Measurements from ENCODE around the gene FARS2. TPM values are rescaled to one million over a fixed set of nuclear protein-coding genes. Genes with fewer than 3 reads are reported as not detected.

The FARS2 gene
- total RNA-seq, 1 experiment from 2014 or later = 13.8 TPM

DNA sequence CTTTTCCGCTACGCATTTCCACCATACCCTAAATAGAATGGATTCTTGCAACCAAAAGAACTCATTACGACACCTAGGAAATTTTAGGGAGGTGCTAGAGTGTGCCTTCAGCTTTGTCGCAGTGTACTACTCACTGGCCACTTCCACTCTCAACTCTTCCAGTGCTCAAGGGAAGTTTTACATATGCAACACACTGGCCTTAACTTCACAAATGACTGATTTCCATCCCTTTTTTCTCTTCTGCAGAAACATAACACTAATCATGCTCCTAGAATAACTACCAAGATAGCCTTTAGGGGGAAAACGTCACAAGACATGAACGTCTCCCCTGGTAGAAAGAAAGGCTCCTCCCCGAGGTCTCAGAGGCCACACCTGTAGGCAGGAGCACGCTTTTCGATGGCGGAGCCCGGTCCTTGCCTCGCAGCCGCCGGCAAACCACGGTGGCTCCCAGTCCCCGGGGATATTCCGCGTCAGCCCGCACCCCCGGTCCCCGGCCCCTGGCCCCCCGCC lies 1.1 kb upstream of the FARS2 start:
- H2AFZ ChIP-seq (ENCODE audit: low read depth, low read length, poor library complexity, severe bottlenecking) = no peak overlapping the region
- ATAC-seq = peak; percentile 81
- peak overlapping the region; percentile 77 to 92 for H3K4me3 ChIP-seq (replicated peaks in 1 of 2; ENCODE audit: low read depth in 1 of 2, low read length in 2 of 2)
- ChIA-PET RAD21 (ENCODE audit: low non-redundant PET in 1 of 2, low total read pairs in 2 of 2, uncharacterized antibody in 2 of 2, unreplicated experiment in 2 of 2) (interaction anchor here in 1 of 2 experiments (1.6 kb wide), 1 partner anchor 116 kb away, joined by 5 read pairs; no protein-coding TSS in a partner anchor), POLR2A (interaction anchor here (0.7 kb wide), 1 partner anchor 123 kb away, joined by 5 read pairs; no protein-coding TSS in a partner anchor), CTCF (no interaction called here)
- intact Hi-C loops (cut with micrococcal nuclease) = loop anchor here (2.0 kb wide), 1 partner anchor 117 kb away; no protein-coding TSS in a partner anchor
- no peaks in the 10 kb centered on the region for H3K9me2 ChIP-seq (ENCODE audit: insufficient read depth)
- no peaks in the 10 kb centered on the region for H3K36me3 ChIP-seq (ENCODE audit: control insufficient read depth in 1 of 2, insufficient read depth in 2 of 2, low read length in 2 of 2)
- no peaks in the 10 kb centered on the region for H4K20me1 ChIP-seq (ENCODE audit: insufficient read depth)
- TF ChIP-seq SIN3A (IDR thresholded peaks at IDR 0.05; ENCODE audit: low read depth) (peak; percentile 47; the same call in 1 of the 2 replicates), YY1 (IDR thresholded peaks at IDR 0.05; ENCODE audit: extremely low read depth, insufficient replicate concordance, low read depth, low read length) (no peak)
- peak; percentile 68 for DNase-seq (ENCODE audit: low read depth, low spot score)
- peak overlapping the region; percentile 39; the same call in 1 of the 2 replicates for H3K27ac ChIP-seq (ENCODE audit: low read depth, low read length)
- H3K9ac ChIP-seq (ENCODE audit: low read length) = peak overlapping the region; percentile 83
- H3K27me3 ChIP-seq (ENCODE audit: insufficient read depth, low read length) = no peaks in the 10 kb centered on the region
- peaks cover 55% of the 10 kb centered on the region for H3K79me2 ChIP-seq (ENCODE audit: insufficient read depth, low read length)
- H3K9me3 ChIP-seq (ENCODE audit: control insufficient read depth in 1 of 2, insufficient read depth in 1 of 2, low read depth in 1 of 2, low read length in 2 of 2) = no peaks in the 10 kb centered on the region
- peak overlapping the region; percentile 77 for H3K4me2 ChIP-seq (ENCODE audit: low read length)
- peaks cover 8 to 14% of the 10 kb centered on the region in 2 experiments for H3K4me1 ChIP-seq (ENCODE audit: control insufficient read depth in 1 of 2, insufficient read depth in 2 of 2, low read length in 2 of 2)
- BruUV-seq (replicated peaks) = no TSS peak

DNA sequence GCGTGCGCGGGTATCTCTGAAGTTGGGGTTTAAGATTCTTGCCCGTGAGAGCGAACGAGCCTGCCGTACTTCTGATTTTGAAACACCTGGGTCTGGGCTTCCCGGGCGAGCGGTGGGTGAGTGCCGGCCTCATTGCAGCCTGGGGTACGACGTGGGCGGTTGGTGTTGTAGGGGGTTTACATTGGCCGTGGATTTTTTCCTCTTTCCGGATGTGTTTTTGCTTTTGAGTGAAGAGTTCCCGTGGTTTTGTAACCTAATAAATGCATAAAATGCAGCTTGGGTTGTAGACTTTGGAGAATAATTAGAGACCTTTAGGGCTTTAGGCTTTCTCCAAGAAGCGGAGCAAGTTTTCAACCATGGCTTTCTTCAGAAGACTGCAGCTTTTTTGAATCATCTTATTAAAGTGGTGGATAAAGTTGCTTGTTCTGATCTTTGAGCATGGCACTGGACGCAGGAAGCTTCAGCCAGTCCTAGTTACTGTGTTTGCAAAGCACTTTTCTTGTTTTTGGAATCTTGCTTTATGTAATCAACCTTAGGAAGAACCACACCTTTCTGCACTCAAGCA lies 314 bp downstream of the FARS2 start:
- H4K20me1 ChIP-seq (ENCODE audit: insufficient read depth) = no peaks in the 10 kb centered on the region
- ChIA-PET POLR2A (no interaction called here), RAD21 (ENCODE audit: low non-redundant PET in 1 of 2, low total read pairs in 2 of 2, uncharacterized antibody in 2 of 2, unreplicated experiment in 2 of 2) (no interaction called here), CTCF (no interaction called here)
- no peaks in the 10 kb centered on the region for H3K9me3 ChIP-seq (ENCODE audit: control insufficient read depth in 1 of 2, insufficient read depth in 1 of 2, low read depth in 1 of 2, low read length in 2 of 2)
- no peaks in the 10 kb centered on the region for H3K27me3 ChIP-seq (ENCODE audit: insufficient read depth, low read length)
- no peaks in the 10 kb centered on the region for H3K9me2 ChIP-seq (ENCODE audit: insufficient read depth)
- TF ChIP-seq ZFX (IDR thresholded peaks at IDR 0.05) (no peak), YY1 (IDR thresholded peaks at IDR 0.05; ENCODE audit: extremely low read depth, insufficient replicate concordance, low read depth, low read length) (peak; percentile 97), SIN3A (IDR thresholded peaks at IDR 0.05; ENCODE audit: low read depth) (0 out of 2 replicates have a peak, but pooled peaks have one; percentile 21), RAD21 (IDR thresholded peaks at IDR 0.05; ENCODE audit: low read depth) (no peak)
- ATAC-seq (no peak; the same call in 1 of the 2 replicates), DNase-seq (ENCODE audit: low read depth, low spot score) (no peak)
- H3K9ac ChIP-seq (ENCODE audit: low read length) = peak overlapping the region; percentile 83
- no peaks in the 10 kb centered on the region for H3K36me3 ChIP-seq (ENCODE audit: control insufficient read depth in 1 of 2, insufficient read depth in 2 of 2, low read length in 2 of 2)
- H3K4me1 ChIP-seq (ENCODE audit: control insufficient read depth in 1 of 2, insufficient read depth in 2 of 2, low read length in 2 of 2) = peaks cover 10 to 14% of the 10 kb centered on the region in 2 experiments
- peak overlapping the region; percentile 77 for H3K4me2 ChIP-seq (ENCODE audit: low read length)
- TSS peak; percentile 82 for BruUV-seq (replicated peaks)
- peak overlapping the region; percentile 63 for H2AFZ ChIP-seq (ENCODE audit: low read depth, low read length, poor library complexity, severe bottlenecking)
- H3K27ac ChIP-seq (ENCODE audit: low read depth, low read length) = peak overlapping the region; percentile 97
- peaks cover 63% of the 10 kb centered on the region for H3K79me2 ChIP-seq (ENCODE audit: insufficient read depth, low read length)
- peak overlapping the region; percentile 77 to 92 for H3K4me3 ChIP-seq (replicated peaks in 1 of 2; ENCODE audit: low read depth in 1 of 2, low read length in 2 of 2)
- intact Hi-C loops (cut with micrococcal nuclease) = loop anchor here (2.0 kb wide), 1 partner anchor 119 kb away; no protein-coding TSS in a partner anchor

Data from HCT116 (cell line).